ENCODE measurements around the gene OR13J1. TPM values are rescaled to one million over a fixed set of nuclear protein-coding genes. Genes with fewer than 3 reads are reported as not detected.

The OR13J1 gene
- total and polyA plus RNA-seq, 2 experiments from 2014 or later, result 0.15 TPM; not detected in 1

DNA sequence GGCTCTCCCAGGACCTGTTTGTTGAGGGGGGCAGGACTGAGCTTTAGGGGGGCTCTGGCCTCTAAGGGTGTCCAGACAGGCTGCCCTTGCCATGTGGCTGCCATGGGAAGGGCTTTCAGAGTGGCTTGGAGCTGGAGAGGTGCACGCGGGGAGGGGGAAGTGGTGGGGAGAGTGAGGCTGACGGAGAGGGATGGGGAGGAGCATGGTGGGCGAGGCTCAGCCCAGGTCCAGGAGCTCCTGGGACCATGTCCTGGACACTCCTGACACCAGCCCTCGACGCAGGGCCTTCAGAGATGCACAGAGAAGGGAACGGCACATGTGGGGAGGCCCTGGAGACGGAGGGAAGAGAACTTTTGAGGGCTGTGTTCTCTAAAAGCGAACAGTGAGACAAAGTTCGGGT lies 41.5 kb upstream of the OR13J1 start (continued):
- TF ChIP-seq, protein P1, sequence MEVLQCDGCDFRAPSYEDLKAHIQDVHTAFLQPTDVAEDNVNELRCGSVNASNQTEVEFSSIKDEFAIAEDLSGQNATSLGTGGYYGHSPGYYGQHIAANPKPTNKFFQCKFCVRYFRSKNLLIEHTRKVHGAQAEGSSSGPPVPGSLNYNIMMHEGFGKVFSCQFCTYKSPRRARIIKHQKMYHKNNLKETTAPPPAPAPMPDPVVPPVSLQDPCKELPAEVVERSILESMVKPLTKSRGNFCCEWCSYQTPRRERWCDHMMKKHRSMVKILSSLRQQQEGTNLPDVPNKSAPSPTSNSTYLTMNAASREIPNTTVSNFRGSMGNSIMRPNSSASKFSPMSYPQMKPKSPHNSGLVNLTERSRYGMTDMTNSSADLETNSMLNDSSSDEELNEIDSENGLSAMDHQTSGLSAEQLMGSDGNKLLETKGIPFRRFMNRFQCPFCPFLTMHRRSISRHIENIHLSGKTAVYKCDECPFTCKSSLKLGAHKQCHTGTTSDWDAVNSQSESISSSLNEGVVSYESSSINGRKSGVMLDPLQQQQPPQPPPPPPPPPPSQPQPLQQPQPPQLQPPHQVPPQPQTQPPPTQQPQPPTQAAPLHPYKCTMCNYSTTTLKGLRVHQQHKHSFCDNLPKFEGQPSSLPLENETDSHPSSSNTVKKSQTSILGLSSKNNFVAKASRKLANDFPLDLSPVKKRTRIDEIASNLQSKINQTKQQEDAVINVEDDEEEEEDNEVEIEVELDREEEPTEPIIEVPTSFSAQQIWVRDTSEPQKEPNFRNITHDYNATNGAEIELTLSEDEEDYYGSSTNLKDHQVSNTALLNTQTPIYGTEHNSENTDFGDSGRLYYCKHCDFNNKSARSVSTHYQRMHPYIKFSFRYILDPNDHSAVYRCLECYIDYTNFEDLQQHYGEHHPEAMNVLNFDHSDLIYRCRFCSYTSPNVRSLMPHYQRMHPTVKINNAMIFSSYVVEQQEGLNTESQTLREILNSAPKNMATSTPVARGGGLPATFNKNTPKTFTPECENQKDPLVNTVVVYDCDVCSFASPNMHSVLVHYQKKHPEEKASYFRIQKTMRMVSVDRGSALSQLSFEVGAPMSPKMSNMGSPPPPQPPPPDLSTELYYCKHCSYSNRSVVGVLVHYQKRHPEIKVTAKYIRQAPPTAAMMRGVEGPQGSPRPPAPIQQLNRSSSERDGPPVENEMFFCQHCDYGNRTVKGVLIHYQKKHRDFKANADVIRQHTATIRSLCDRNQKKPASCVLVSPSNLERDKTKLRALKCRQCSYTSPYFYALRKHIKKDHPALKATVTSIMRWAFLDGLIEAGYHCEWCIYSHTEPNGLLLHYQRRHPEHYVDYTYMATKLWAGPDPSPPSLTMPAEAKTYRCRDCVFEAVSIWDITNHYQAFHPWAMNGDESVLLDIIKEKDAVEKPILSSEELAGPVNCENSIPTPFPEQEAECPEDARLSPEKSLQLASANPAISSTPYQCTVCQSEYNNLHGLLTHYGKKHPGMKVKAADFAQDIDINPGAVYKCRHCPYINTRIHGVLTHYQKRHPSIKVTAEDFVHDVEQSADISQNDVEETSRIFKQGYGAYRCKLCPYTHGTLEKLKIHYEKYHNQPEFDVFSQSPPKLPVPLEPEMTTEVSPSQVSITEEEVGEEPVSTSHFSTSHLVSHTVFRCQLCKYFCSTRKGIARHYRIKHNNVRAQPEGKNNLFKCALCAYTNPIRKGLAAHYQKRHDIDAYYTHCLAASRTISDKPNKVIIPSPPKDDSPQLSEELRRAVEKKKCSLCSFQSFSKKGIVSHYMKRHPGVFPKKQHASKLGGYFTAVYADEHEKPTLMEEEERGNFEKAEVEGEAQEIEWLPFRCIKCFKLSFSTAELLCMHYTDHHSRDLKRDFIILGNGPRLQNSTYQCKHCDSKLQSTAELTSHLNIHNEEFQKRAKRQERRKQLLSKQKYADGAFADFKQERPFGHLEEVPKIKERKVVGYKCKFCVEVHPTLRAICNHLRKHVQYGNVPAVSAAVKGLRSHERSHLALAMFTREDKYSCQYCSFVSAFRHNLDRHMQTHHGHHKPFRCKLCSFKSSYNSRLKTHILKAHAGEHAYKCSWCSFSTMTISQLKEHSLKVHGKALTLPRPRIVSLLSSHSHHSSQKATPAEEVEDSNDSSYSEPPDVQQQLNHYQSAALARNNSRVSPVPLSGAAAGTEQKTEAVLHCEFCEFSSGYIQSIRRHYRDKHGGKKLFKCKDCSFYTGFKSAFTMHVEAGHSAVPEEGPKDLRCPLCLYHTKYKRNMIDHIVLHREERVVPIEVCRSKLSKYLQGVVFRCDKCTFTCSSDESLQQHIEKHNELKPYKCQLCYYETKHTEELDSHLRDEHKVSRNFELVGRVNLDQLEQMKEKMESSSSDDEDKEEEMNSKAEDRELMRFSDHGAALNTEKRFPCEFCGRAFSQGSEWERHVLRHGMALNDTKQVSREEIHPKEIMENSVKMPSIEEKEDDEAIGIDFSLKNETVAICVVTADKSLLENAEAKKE (CRISPR knock-in tag; IDR thresholded peaks at IDR 0.05), result no peak

DNA sequence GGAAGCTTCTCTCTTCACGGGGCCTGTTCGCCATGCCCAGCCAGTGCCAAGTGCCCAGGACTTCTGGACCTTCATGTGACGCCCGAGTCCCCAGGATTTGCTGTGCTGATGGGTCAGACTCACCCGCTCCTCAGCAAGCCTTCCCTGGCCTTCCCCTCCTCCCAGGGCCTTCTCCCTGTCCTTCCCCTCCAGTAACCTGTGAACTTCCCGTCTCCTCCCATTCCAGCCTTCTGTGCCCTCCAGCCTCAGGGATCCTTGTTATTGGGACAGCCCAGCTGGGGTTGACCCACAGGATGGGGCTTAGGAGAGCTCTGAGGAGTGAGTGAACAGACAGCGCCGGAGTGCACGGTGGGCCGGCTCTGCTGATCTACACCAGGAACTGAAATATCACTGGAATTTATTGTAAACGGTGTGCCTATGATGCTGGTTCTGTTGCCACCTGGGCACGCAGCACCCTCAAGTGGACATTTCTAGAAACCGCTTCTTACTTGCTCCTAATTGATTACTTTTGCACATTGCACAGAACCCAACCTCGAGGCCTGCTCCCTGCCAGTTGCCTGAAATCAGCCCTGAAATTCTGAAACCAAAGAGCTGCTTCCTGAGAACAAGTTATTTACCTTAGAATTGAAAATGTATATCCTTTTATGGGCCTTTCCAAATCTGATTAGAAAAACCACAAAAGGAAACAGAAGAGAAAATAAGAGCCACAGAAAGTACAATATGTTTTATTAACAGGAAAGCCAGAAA lies 40.6 kb upstream of the OR13J1 start:
- Mint-ChIP-seq H3K27ac (no peak overlapping the region), H3K4me1 (peaks cover 45% of the 10 kb centered on the region), H3K36me3 (ENCODE audit: low read depth) (no peaks in the 10 kb centered on the region), H3K4me3 (no peak overlapping the region), H3K9me3 (no peaks in the 10 kb centered on the region), H3K27me3 (ENCODE audit: insufficient read depth, low read depth, poor library complexity) (peaks cover 13% of the 10 kb centered on the region)
- Histone ChIP-seq H3K4me3 (no peak overlapping the region), H3K27me3 (ENCODE audit: insufficient read depth) (no peaks in the 10 kb centered on the region), H3K36me3 (ENCODE audit: insufficient read depth) (no peaks in the 10 kb centered on the region), H3K4me2 (no peak overlapping the region), H3K4me1 (ENCODE audit: insufficient read depth) (peaks cover 20% of the 10 kb centered on the region), H3K27ac (ENCODE audit: low read depth) (no peak overlapping the region), H3F3A (replicated peaks; ENCODE audit: low read depth) (peaks cover 4% of the 10 kb centered on the region; the same call in 1 of the 2 replicates), H4K20me1 (replicated peaks; ENCODE audit: insufficient read depth) (no peaks in the 10 kb centered on the region), H2AFZ (peak overlapping the region; percentile 99; the same call in 1 of the 2 replicates), H3K9me2 (ENCODE audit: insufficient read depth) (no peaks in the 10 kb centered on the region), H3K79me2 (replicated peaks; ENCODE audit: insufficient read depth) (no peaks in the 10 kb centered on the region)
- DNase-seq (ENCODE audit: low spot score), result peak; percentile 65
- peak; percentile 6; the same call in 2 of the 3 replicates for ATAC-seq
- TF ChIP-seq CTCF (conservative IDR thresholded peaks at IDR 0.05; ENCODE audit: low read depth in 2 of 2) (peak; percentile 66 to 77), STAT1 (IDR thresholded peaks at IDR 0.05; ENCODE audit: unreplicated experiment) (no peak)

All from GM23338 (cell line).